Ovary (tissue), 3 donors: ENCODE measurements around the gene KRT3.

Experiments used
- EP300 ChIP-seq: sonication (generic); formaldehyde crosslinking; IDR thresholded peaks from one replicate; pipeline ENCODE4 v1.6.1; 2017; ENCODE audit warnings: antibody characterized with exemption
- POLR2A ChIP-seq: fragments of 450-650 bp; IDR thresholded peaks from one replicate; pipeline ENCODE4 v1.6.1; 2017; ENCODE audit warnings: antibody characterized with exemption, mild to moderate bottlenecking, moderate library complexity
- TF ChIP-seq, protein P1 (sequence below), 3 donors: fragments of 450-650 bp in 2 of 3; fragments of 200-600 bp in 1 of 3; IDR thresholded peaks; one replicate each; pipeline versions ENCODE4 v1.5.1 to v1.8.0; 2016 to 2022; ENCODE audit warnings: antibody characterized with exemption in 3 of 3, mild to moderate bottlenecking in 1 of 3
- donor health status: DM: no; HTN: no; CAD: no.

DNA sequence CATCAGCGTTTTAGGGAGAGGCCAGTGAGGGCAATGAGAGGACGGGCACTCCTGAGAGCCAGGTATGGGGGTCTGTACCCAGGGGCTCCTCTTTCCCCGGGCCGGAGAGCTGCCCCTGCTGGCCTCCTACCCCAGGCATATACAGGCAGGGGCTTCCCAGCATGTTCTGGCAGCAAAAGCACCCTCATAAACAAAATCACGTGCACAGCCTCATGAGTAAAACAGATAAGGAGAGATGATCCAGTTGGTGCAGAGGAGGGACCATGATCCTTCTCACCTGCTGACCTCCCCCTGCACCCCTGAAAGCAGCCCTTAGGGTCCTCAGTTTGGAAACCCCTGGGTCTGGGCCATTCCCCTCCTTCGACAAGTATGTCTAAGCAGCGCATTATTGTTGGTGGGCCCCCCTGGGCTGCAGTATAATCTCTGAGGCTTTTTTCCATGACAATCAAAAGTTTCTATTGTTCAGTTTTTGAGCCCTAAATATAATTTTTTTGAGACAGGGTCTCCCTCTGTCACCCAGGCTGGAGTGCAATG, 23.0 kb upstream of the KRT3 start:
- TF ChIP-seq POLR2A (no peak), EP300 (no peak)
- TF ChIP-seq, protein P1, sequence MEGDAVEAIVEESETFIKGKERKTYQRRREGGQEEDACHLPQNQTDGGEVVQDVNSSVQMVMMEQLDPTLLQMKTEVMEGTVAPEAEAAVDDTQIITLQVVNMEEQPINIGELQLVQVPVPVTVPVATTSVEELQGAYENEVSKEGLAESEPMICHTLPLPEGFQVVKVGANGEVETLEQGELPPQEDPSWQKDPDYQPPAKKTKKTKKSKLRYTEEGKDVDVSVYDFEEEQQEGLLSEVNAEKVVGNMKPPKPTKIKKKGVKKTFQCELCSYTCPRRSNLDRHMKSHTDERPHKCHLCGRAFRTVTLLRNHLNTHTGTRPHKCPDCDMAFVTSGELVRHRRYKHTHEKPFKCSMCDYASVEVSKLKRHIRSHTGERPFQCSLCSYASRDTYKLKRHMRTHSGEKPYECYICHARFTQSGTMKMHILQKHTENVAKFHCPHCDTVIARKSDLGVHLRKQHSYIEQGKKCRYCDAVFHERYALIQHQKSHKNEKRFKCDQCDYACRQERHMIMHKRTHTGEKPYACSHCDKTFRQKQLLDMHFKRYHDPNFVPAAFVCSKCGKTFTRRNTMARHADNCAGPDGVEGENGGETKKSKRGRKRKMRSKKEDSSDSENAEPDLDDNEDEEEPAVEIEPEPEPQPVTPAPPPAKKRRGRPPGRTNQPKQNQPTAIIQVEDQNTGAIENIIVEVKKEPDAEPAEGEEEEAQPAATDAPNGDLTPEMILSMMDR (IDR thresholded peaks at IDR 0.05), result no peak
